Peyer's patch (tissue), 4 donors: ENCODE data around the gene MTCL1.

ENCODE experiments used
- CTCF ChIP-seq, 6 experiments: fragments of 450-650 bp in 4 of 6; fragments of 200-600 bp in 2 of 6; sonication (generic) in 1 of 6; IDR thresholded peaks; one replicate each; pipeline ENCODE4 v1.5.1; 2017 to 2019; ENCODE audit warnings: antibody characterized with exemption in 6 of 6, mild to moderate bottlenecking in 3 of 6, moderate library complexity in 1 of 6
- POLR2A ChIP-seq, 2 donors: fragments of 450-650 bp; IDR thresholded peaks; one replicate each; pipeline ENCODE4 v1.5.1; 2017; ENCODE audit warnings: antibody characterized with exemption in 2 of 2, mild to moderate bottlenecking in 2 of 2, moderate library complexity in 2 of 2

- TF ChIP-seq CTCF (IDR thresholded peaks at IDR 0.05) (no peak), POLR2A (IDR thresholded peaks at IDR 0.05) (no peak)
Measured at GRCh38 chr18:8668381-8668780, 37.0 kb upstream of the MTCL1 start.
